ENCODE measurements around the gene C1orf116.

DNA sequence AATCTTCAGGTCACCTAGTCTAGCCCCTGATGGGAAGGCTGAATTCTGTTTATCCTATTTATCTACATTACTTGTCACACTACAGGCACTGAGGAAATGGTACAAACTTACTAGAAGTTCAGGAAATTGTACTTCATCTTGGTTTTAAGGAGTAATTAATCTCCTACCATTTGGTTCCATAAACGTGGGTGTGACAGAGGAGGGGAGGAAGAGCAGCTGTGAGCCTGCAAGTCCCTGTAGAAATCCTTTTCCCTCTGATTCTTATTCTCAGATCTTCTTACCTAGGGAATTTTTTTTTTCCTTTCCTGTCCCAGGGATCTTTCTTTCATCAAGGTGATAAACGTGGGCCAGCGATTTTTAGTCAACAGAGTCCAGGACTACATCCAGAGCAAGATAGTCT is 34.6 kb upstream of the C1orf116 start:
- TF ChIP-seq, protein P1, sequence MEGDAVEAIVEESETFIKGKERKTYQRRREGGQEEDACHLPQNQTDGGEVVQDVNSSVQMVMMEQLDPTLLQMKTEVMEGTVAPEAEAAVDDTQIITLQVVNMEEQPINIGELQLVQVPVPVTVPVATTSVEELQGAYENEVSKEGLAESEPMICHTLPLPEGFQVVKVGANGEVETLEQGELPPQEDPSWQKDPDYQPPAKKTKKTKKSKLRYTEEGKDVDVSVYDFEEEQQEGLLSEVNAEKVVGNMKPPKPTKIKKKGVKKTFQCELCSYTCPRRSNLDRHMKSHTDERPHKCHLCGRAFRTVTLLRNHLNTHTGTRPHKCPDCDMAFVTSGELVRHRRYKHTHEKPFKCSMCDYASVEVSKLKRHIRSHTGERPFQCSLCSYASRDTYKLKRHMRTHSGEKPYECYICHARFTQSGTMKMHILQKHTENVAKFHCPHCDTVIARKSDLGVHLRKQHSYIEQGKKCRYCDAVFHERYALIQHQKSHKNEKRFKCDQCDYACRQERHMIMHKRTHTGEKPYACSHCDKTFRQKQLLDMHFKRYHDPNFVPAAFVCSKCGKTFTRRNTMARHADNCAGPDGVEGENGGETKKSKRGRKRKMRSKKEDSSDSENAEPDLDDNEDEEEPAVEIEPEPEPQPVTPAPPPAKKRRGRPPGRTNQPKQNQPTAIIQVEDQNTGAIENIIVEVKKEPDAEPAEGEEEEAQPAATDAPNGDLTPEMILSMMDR (conservative IDR thresholded peaks at IDR 0.05; ENCODE audit: low read depth, low read length), result no peak
- TF ChIP-seq EZH2 (IDR thresholded peaks at IDR 0.05; ENCODE audit: borderline replicate concordance, low read depth, low read length, poor library complexity, severe bottlenecking), result no peak

All from A673 (cell line).